ENCODE results near the gene KIAA0825.
A peak's percentile ranks its signal among the peaks of the same experiment; 100 is the strongest.

Gene KIAA0825

GRCh38 chr5:94623011-94623410 lies 4.6 kb upstream of the KIAA0825 start:
- no peak for TF ChIP-seq POLR2A (IDR thresholded peaks at IDR 0.05; ENCODE audit: extremely low read depth, insufficient read length)
- no peak for TF ChIP-seq MYC (IDR thresholded peaks at IDR 0.05; ENCODE audit: low read depth, low read length)
- TF ChIP-seq, protein P1, sequence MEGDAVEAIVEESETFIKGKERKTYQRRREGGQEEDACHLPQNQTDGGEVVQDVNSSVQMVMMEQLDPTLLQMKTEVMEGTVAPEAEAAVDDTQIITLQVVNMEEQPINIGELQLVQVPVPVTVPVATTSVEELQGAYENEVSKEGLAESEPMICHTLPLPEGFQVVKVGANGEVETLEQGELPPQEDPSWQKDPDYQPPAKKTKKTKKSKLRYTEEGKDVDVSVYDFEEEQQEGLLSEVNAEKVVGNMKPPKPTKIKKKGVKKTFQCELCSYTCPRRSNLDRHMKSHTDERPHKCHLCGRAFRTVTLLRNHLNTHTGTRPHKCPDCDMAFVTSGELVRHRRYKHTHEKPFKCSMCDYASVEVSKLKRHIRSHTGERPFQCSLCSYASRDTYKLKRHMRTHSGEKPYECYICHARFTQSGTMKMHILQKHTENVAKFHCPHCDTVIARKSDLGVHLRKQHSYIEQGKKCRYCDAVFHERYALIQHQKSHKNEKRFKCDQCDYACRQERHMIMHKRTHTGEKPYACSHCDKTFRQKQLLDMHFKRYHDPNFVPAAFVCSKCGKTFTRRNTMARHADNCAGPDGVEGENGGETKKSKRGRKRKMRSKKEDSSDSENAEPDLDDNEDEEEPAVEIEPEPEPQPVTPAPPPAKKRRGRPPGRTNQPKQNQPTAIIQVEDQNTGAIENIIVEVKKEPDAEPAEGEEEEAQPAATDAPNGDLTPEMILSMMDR (IDR thresholded peaks at IDR 0.05; ENCODE audit: low read depth, low read length) = no peak
- TF ChIP-seq, protein P2, sequence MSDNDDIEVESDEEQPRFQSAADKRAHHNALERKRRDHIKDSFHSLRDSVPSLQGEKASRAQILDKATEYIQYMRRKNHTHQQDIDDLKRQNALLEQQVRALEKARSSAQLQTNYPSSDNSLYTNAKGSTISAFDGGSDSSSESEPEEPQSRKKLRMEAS (IDR thresholded peaks at IDR 0.05; ENCODE audit: low read depth, low read length) = no peak
- DNase-seq (ENCODE audit: low read depth) = no peak
- no peak overlapping the region for H3K4me3 ChIP-seq (ENCODE audit: low read depth, low read length)

DNA sequence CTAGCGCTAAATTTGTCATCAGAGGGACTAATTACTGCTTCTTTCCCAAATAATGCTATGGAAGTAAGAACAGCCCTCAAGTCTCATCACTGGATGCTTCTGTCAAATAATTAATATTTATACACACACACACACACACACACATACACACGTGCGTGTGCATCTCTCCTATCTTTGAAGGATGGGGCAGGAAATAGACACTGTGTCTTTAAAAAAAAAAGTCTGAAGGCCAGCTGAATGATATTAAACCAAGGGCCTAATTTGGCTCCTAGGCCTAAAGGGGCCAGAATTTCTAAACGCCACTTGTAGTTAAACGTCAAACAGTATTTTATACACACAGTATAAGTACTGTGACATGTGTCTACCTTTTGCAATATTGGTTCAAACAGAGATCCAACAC lies 3.4 kb upstream of the KIAA0825 start:
- DNase-seq (ENCODE audit: low read depth) = no peak
- peak overlapping the region; percentile 16 for H3K4me3 ChIP-seq (ENCODE audit: low read depth, low read length)
- TF ChIP-seq, protein P1 (IDR thresholded peaks at IDR 0.05; ENCODE audit: low read depth, low read length) = no peak
- TF ChIP-seq POLR2A (IDR thresholded peaks at IDR 0.05; ENCODE audit: extremely low read depth, insufficient read length) (no peak), MYC (IDR thresholded peaks at IDR 0.05; ENCODE audit: low read depth, low read length) (no peak)
- TF ChIP-seq, protein P2 (IDR thresholded peaks at IDR 0.05; ENCODE audit: low read depth, low read length) = no peak

GRCh38 chr5:94620256-94620655 lies 1.9 kb upstream of the KIAA0825 start:
- DNase-seq (ENCODE audit: low read depth) = no peak
- H3K4me3 ChIP-seq (ENCODE audit: low read depth, low read length) = peak overlapping the region; percentile 21
- TF ChIP-seq, protein P2 (IDR thresholded peaks at IDR 0.05; ENCODE audit: low read depth, low read length) = no peak
- TF ChIP-seq MYC (IDR thresholded peaks at IDR 0.05; ENCODE audit: low read depth, low read length) (no peak), POLR2A (IDR thresholded peaks at IDR 0.05; ENCODE audit: extremely low read depth, insufficient read length) (no peak)
- TF ChIP-seq, protein P1 (IDR thresholded peaks at IDR 0.05; ENCODE audit: low read depth, low read length) = no peak

- H3K4me3 ChIP-seq (ENCODE audit: low read depth, low read length) = peak overlapping the region; percentile 82
- DNase-seq (ENCODE audit: low read depth) = peak; percentile 76
- no peak for TF ChIP-seq POLR2A (IDR thresholded peaks at IDR 0.05; ENCODE audit: extremely low read depth, insufficient read length)
- TF ChIP-seq, protein P1 (IDR thresholded peaks at IDR 0.05; ENCODE audit: low read depth, low read length) = no peak
- peak; percentile 27; the same call in 1 of the 2 replicates for TF ChIP-seq MYC (IDR thresholded peaks at IDR 0.05; ENCODE audit: low read depth, low read length)
- TF ChIP-seq, protein P2 (IDR thresholded peaks at IDR 0.05; ENCODE audit: low read depth, low read length) = peak; percentile 63
Measured at GRCh38 chr5:94618029-94618492, 343 bp downstream of the KIAA0825 start.

DNA sequence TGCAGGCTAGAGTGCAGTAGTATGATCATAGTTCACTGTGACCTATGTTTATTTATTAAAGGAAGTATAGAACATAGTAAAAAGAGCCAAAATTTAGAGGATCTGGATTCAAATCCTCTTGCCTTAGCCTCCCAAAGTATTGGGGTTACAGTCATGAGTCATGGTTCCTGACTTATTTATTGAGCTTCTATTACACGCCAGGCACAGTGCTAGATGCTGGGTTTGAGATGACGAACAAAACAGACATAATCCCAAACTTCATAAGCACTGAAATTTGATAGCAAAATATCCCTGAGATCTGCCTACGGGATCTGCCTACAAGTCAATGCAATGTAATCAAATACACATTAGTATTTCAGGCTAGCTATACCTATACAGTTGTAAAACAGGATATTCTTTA lies 2.5 kb downstream of the KIAA0825 start:
- no peak for DNase-seq (ENCODE audit: low read depth)
- H3K4me3 ChIP-seq (ENCODE audit: low read depth, low read length) = no peak overlapping the region
- TF ChIP-seq, protein P1 (IDR thresholded peaks at IDR 0.05; ENCODE audit: low read depth, low read length) = no peak
- no peak for TF ChIP-seq MYC (IDR thresholded peaks at IDR 0.05; ENCODE audit: low read depth, low read length)
- TF ChIP-seq, protein P2 (IDR thresholded peaks at IDR 0.05; ENCODE audit: low read depth, low read length) = no peak
- no peak for TF ChIP-seq POLR2A (IDR thresholded peaks at IDR 0.05; ENCODE audit: extremely low read depth, insufficient read length)
